SU-DHL-6 (cell line): ENCODE results near the gene USP47.

Experiments
- EZH2phosphoT487 ChIP-seq: fragments of 200-600 bp; sonication (generic), shearing (Covaris generic); conservative IDR thresholded peaks from 2 replicates; pipeline ENCODE4 v1.6.1; 2018; ENCODE audit warnings: mild to moderate bottlenecking, antibody characterized with exemption, low read length, moderate library complexity, mixed read lengths
- TF ChIP-seq, protein P1 (sequence below): fragments of 200-600 bp; sonication (generic); IDR thresholded peaks from one replicate; pipeline ENCODE4 v1.5.1; 2017; ENCODE audit warnings: antibody characterized with exemption, mild to moderate bottlenecking, low read length, moderate library complexity; ENCODE audit not compliant: insufficient read depth, poor library complexity, severe bottlenecking

GRCh38 chr11:11839718-11840117, 2.1 kb upstream of the USP47 start:
- TF ChIP-seq, protein P1, sequence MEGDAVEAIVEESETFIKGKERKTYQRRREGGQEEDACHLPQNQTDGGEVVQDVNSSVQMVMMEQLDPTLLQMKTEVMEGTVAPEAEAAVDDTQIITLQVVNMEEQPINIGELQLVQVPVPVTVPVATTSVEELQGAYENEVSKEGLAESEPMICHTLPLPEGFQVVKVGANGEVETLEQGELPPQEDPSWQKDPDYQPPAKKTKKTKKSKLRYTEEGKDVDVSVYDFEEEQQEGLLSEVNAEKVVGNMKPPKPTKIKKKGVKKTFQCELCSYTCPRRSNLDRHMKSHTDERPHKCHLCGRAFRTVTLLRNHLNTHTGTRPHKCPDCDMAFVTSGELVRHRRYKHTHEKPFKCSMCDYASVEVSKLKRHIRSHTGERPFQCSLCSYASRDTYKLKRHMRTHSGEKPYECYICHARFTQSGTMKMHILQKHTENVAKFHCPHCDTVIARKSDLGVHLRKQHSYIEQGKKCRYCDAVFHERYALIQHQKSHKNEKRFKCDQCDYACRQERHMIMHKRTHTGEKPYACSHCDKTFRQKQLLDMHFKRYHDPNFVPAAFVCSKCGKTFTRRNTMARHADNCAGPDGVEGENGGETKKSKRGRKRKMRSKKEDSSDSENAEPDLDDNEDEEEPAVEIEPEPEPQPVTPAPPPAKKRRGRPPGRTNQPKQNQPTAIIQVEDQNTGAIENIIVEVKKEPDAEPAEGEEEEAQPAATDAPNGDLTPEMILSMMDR, result no peak
- no peak for TF ChIP-seq EZH2phosphoT487
